ENCODE results near the gene ARFIP1. TPM values are rescaled to one million over a fixed set of nuclear protein-coding genes. Genes with fewer than 3 reads are reported as not detected.

Gene ARFIP1
- total and polyA plus RNA-seq, 9 of the 15 experiments (the other 6 are each of a cell fraction or from before 2014, with no cell fraction given), result 14.1 to 25.1 (median 20.9) TPM

GRCh38 chr4:152903658-152904057 is 123.9 kb downstream of the ARFIP1 start:
- intact Hi-C loops (cut with micrococcal nuclease), result no loop called here
- no peak overlapping the region for H3K27ac ChIP-seq (ENCODE audit: extremely low read depth, low read depth, low read length)
- no peak overlapping the region for H3K4me2 ChIP-seq (ENCODE audit: insufficient read depth, low read length)
- FAIRE-seq (no peak), ATAC-seq (no peak), DNase-seq (ENCODE audit: extremely low read depth in 1 of 4, low spot score in 3 of 4) (no peak)
- no peaks in the 10 kb centered on the region for H3K79me2 ChIP-seq (ENCODE audit: control insufficient read depth, insufficient read depth, low read length)
- BruUV-seq (replicated peaks), result no TSS peak
- no peak overlapping the region for H2AFZ ChIP-seq (ENCODE audit: low read depth, low read length)
- H3K9me1 ChIP-seq (ENCODE audit: control insufficient read depth, insufficient read depth, low read length), result no peaks in the 10 kb centered on the region
- in situ Hi-C loops (cut with MboI), result no loop called here
- H4K20me1 ChIP-seq (replicated peaks; ENCODE audit: control insufficient read depth, insufficient read depth, low read length), result no peaks in the 10 kb centered on the region
- no peaks in the 10 kb centered on the region for H3K27me3 ChIP-seq (ENCODE audit: control insufficient read depth in 2 of 2, insufficient read depth in 2 of 2, low read length in 2 of 2)
- H3K4me3 ChIP-seq, result no peak overlapping the region
- ChIA-PET POLR2A (interaction anchor here (0.8 to 1.0 kb wide), 2 partner anchors 8 to 312 kb away, joined by 3 read pairs; no protein-coding TSS in a partner anchor), CTCF (ENCODE audit: low intra/inter-chr PET ratio) (no interaction called here)
- no peaks in the 10 kb centered on the region for H3K9me3 ChIP-seq (replicated peaks; ENCODE audit: control insufficient read depth, insufficient read depth, low read depth, low read length)
- no peaks in the 10 kb centered on the region for H3K36me3 ChIP-seq (ENCODE audit: control insufficient read depth, insufficient read depth, low read length)
- H3K9ac ChIP-seq (ENCODE audit: insufficient read depth in 1 of 2, low read depth in 2 of 2, low read length in 2 of 2), result no peak overlapping the region
- no peaks in the 10 kb centered on the region for H3K4me1 ChIP-seq (replicated peaks in 1 of 2; ENCODE audit: control insufficient read depth in 2 of 2, insufficient read depth in 2 of 2, low read length in 2 of 2)
- TF ChIP-seq, protein P1, sequence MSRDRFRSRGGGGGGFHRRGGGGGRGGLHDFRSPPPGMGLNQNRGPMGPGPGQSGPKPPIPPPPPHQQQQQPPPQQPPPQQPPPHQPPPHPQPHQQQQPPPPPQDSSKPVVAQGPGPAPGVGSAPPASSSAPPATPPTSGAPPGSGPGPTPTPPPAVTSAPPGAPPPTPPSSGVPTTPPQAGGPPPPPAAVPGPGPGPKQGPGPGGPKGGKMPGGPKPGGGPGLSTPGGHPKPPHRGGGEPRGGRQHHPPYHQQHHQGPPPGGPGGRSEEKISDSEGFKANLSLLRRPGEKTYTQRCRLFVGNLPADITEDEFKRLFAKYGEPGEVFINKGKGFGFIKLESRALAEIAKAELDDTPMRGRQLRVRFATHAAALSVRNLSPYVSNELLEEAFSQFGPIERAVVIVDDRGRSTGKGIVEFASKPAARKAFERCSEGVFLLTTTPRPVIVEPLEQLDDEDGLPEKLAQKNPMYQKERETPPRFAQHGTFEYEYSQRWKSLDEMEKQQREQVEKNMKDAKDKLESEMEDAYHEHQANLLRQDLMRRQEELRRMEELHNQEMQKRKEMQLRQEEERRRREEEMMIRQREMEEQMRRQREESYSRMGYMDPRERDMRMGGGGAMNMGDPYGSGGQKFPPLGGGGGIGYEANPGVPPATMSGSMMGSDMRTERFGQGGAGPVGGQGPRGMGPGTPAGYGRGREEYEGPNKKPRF (IDR thresholded peaks at IDR 0.05; ENCODE audit: low read depth, low read length), result no peak
- no peak for TF ChIP-seq TCF7L2 (IDR thresholded peaks at IDR 0.05; ENCODE audit: low read depth, low read length)
- TF ChIP-seq, protein P2, sequence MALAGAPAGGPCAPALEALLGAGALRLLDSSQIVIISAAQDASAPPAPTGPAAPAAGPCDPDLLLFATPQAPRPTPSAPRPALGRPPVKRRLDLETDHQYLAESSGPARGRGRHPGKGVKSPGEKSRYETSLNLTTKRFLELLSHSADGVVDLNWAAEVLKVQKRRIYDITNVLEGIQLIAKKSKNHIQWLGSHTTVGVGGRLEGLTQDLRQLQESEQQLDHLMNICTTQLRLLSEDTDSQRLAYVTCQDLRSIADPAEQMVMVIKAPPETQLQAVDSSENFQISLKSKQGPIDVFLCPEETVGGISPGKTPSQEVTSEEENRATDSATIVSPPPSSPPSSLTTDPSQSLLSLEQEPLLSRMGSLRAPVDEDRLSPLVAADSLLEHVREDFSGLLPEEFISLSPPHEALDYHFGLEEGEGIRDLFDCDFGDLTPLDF (CRISPR knock-in tag; IDR thresholded peaks at IDR 0.05), result no peak
- TF ChIP-seq, protein P3, sequence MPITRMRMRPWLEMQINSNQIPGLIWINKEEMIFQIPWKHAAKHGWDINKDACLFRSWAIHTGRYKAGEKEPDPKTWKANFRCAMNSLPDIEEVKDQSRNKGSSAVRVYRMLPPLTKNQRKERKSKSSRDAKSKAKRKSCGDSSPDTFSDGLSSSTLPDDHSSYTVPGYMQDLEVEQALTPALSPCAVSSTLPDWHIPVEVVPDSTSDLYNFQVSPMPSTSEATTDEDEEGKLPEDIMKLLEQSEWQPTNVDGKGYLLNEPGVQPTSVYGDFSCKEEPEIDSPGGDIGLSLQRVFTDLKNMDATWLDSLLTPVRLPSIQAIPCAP (CRISPR knock-in tag; IDR thresholded peaks at IDR 0.05; ENCODE audit: borderline replicate concordance), result no peak
- no peak for TF ChIP-seq CBFA2T3 (IDR thresholded peaks at IDR 0.05)
- no peak for TF ChIP-seq ZNF589 (CRISPR knock-in tag; IDR thresholded peaks at IDR 0.05; ENCODE audit: low read depth)
- no peak for TF ChIP-seq BCL6 (CRISPR knock-in tag; IDR thresholded peaks at IDR 0.05)
